Measurements from ENCODE around the gene CRKL.

DNA sequence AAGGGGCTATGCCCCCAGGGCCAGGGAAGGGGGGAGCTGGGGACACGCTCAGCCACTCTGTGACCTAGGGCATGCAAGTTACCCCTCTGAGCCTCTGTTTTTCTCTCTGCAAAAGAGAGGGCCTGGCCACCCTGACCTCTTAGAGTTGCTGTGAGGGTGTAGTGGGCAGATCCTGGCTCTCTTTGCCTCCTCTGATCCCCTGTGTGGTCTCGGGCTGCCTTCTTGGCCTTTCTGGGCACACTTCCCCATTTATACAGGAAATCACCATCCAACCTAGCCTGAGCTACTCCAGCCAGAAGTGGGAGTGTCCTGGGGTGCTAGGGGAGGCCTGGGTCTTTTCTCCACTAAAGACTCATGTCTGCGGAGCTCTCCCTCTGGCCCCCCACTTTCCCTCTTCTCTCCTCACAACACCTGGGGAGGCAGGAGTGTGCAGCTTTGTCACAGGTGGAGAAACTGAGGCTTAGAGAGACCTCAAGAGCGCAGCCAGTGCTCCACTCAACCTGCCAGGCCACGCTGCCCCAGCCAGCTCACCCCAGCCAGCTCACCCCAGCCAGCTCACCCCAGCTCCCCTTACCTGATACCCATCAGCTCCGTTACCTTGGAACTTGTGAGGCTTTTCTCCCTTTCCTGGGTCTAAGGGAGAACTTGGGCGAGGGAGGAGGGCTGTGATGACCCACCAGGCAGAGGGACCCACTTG is 51.2 kb downstream of the CRKL start:
- TF ChIP-seq POLR2A (IDR thresholded peaks at IDR 0.05; ENCODE audit: low read depth, low read length) (no peak), CEBPB (IDR thresholded peaks at IDR 0.05; ENCODE audit: low read depth, low read length) (no peak), RAD21 (IDR thresholded peaks at IDR 0.05; ENCODE audit: low read length) (no peak), CHD1 (IDR thresholded peaks at IDR 0.05; ENCODE audit: low read depth, low read length) (no peak), MAZ (IDR thresholded peaks at IDR 0.05; ENCODE audit: borderline replicate concordance, low read depth, low read length) (no peak), MAFK (IDR thresholded peaks at IDR 0.05; ENCODE audit: low read depth, low read length) (no peak), RFX5 (IDR thresholded peaks at IDR 0.05; ENCODE audit: low read depth, low read length) (no peak), SMC3 (IDR thresholded peaks at IDR 0.05; ENCODE audit: low read depth, low read length) (no peak)
- TF ChIP-seq, protein P1, sequence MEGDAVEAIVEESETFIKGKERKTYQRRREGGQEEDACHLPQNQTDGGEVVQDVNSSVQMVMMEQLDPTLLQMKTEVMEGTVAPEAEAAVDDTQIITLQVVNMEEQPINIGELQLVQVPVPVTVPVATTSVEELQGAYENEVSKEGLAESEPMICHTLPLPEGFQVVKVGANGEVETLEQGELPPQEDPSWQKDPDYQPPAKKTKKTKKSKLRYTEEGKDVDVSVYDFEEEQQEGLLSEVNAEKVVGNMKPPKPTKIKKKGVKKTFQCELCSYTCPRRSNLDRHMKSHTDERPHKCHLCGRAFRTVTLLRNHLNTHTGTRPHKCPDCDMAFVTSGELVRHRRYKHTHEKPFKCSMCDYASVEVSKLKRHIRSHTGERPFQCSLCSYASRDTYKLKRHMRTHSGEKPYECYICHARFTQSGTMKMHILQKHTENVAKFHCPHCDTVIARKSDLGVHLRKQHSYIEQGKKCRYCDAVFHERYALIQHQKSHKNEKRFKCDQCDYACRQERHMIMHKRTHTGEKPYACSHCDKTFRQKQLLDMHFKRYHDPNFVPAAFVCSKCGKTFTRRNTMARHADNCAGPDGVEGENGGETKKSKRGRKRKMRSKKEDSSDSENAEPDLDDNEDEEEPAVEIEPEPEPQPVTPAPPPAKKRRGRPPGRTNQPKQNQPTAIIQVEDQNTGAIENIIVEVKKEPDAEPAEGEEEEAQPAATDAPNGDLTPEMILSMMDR (conservative IDR thresholded peaks at IDR 0.05; ENCODE audit: low read depth, low read length), result no peak
- TF ChIP-seq, protein P2, sequence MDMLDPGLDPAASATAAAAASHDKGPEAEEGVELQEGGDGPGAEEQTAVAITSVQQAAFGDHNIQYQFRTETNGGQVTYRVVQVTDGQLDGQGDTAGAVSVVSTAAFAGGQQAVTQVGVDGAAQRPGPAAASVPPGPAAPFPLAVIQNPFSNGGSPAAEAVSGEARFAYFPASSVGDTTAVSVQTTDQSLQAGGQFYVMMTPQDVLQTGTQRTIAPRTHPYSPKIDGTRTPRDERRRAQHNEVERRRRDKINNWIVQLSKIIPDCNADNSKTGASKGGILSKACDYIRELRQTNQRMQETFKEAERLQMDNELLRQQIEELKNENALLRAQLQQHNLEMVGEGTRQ (IDR thresholded peaks at IDR 0.05; ENCODE audit: low read depth, low read length), result no peak
- TF ChIP-seq, protein P3, sequence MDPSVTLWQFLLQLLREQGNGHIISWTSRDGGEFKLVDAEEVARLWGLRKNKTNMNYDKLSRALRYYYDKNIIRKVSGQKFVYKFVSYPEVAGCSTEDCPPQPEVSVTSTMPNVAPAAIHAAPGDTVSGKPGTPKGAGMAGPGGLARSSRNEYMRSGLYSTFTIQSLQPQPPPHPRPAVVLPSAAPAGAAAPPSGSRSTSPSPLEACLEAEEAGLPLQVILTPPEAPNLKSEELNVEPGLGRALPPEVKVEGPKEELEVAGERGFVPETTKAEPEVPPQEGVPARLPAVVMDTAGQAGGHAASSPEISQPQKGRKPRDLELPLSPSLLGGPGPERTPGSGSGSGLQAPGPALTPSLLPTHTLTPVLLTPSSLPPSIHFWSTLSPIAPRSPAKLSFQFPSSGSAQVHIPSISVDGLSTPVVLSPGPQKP (IDR thresholded peaks at IDR 0.05; ENCODE audit: borderline replicate concordance, low read depth, low read length), result no peak

Measured in IMR-90 (cell line).